ENCODE results near the gene CEACAM8.
"Not testable (repeated sequence)": the region's sequence is repeated elsewhere in the genome, so short reads cannot be mapped to it uniquely, and the experiment has no call there.

CEACAM8 gene

DNA sequence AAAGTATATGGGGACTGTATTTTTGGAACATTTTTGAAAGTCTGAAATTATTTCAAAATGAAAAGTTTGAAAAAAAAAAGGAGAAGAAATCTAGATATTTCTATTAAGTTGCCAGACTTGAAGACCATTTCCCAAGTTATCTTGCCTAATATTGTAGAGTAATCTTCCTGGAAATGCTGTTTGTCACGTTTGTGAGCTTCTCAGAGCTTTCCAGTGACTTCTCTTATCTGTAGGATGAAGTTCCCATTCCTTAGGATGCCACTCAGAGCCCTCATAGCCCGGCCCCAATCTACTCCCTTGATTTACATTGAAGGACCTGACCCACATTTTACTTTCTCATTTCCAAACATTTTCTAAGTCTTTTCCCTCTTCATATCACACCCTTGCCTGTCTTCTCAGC lies 23.6 kb downstream of the CEACAM8 start:
- no peak for DNase-seq

GRCh38 chr19:42569193-42569592 lies 25.5 kb downstream of the CEACAM8 start:
- no peak for DNase-seq

DNA sequence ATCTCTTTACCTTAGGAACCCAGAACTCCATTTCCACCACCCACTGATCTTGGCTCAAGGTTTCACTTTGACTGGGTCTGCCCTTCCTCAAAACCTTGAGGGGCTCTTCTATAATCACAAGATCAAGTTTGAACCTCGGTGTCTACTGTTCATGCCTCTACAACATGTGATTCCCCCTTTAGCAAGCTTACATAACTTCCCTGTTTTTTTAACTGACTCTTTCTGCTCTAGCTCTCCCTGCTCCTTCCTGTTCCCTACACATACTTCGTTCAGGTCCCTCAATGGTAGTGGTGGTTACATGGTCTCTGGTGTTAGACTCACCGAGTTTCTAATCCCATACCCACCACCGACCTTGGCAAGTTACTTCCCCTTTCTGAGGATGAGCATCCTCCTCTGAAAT lies 26.7 kb downstream of the CEACAM8 start:
- no peak for DNase-seq

- DNase-seq, result no peak
These were observed 27.2 kb downstream of the CEACAM8 start for GRCh38 chr19:42567567-42567966.

DNA sequence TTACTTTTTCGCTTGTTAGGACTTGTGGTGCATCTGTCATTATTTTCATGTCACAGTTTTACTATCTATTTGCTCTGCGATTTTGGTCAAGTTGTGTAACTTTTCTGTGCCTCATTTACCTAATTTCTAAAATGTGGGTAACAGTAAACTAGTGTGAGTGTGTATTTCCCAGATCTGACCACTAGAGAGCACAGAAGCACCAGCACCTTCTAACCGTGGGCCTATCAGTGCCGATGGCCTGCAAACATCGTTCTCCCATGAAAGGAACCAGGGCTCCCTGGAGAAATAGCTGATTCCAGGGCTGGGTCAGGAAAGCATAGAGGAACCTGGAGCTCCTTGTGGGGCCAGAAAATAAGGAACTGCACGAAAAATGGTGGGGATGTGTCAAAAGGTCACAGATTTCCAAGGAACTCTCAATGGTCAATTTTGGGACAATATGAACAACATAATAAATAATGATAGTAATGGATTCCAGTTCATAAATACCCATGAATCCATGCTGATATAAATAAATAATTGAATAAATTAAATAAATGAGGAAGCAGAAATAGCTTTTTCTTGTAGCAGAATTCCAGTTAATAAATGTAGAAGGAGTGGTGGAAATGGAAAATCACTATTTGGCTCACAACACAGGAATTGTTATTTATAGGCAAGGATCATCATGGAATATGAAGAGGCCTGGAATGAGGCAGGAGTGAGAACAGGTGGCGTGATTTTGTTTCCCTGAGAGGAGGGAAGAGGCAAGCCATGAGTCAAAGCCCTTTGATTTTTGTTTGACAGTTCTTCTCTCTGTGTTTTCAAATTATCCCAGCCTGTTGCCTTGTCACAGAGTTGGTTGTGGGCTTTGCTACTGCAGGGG lies 31.1 kb downstream of the CEACAM8 start:
- DNase-seq, result peak; percentile 54

GRCh38 chr19:42561512-42561911 lies 33.2 kb downstream of the CEACAM8 start:
- no peak for DNase-seq

DNA sequence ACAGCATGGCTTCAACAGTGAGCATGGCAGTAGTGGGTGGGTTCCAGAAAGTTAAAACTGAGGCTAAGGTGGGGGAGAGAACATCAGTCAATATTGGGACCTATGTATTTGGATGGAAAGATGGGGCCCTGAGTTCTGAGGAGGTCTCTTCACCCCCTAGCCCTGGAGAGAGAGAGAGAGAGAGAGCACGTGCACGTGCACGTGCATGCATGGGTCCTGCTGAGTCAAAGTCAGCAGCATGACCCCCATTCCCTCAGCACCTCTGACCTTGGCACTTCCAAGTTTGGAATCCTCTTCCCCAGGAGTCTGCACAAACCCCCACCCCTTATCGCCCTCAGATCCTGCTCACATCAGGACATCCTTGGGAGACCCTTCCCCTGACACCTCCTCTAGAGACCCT lies 34.0 kb downstream of the CEACAM8 start:
- no peak for DNase-seq

GRCh38 chr19:42558450-42559150 lies 36.1 kb downstream of the CEACAM8 start:
- DNase-seq, result no peak

GRCh38 chr19:42557386-42557871 lies 37.3 kb downstream of the CEACAM8 start:
- not testable (repeated sequence) for DNase-seq

DNA sequence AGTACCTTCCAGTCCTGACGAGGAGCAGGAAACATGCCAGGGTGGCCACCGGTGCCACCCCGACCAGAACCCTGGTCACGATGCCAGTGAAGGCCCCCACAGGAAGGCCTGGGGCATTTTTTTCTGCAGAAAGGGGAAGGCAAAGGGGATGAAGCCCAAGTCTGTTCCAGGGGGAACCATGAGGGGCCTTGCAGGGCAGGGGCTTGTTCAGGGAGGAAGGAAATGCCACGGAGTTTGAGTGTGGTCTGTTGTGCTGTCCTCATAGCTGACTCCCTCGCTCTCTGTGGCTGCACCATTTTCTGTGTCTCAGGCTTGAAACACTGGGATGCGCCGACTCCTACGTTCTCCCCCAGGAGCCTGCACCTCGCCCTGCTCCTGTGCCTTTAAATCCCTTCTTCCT lies 38.9 kb downstream of the CEACAM8 start:
- no peak for DNase-seq

DNA sequence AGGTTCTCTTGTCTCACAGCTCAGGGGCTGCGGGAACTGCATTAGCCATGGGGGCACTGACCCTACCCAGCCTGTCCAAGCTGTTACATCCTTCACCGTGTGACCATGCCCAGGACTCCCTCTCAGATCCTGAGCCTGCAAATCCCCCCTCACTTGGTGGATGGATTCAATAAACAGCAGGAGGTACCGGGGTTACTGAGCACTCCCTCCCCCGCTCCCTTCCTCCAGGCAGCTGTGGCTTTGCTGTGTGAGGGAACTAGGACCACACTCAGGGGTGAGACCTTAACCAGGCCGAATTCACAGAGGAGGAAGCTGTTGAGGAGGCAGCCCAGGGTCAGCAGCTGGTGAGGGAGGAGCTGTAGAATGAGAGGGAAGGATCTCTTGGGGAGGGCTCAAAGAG lies 39.4 kb downstream of the CEACAM8 start:
- DNase-seq, result no peak

- DNase-seq, result no peak
These were observed 40.6 kb downstream of the CEACAM8 start for GRCh38 chr19:42554046-42554575.

DNA sequence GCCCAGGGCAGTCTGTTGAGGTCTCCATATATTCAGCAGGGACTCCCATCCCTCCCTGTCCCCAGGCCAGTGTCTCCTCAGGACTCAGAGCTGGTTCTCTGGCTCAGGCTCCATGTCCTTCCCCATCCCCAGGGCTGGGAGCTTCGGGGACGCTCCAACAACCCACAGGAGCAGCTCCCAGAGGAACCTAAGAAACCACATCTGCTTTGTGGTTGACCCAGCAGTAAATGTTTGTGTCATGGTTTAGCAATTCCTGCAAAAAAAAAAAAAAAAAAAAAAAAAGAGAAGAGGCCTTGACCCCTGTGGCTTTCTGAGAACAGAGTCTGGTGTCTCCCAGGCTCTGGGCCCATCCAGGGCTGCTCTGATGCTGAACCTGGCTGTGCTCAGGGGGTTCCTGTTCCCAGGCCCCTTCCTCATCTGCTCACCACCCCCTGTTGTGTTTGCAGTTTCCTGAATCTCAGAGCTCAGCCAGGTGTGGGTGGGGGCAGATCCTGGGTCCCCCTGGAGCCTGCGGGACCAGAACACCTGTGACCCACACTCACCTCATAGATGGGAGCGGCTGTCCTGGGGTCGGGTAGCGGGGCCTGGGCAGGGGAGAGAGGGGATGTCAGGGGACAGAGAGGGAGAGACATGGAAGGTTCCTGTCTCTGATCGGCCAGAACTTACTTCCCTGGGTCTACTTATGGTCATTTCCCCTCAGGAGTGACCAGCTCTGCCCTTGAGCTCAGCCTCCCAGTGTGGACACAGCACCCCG lies 41.3 kb downstream of the CEACAM8 start:
- DNase-seq, result no peak

DNA sequence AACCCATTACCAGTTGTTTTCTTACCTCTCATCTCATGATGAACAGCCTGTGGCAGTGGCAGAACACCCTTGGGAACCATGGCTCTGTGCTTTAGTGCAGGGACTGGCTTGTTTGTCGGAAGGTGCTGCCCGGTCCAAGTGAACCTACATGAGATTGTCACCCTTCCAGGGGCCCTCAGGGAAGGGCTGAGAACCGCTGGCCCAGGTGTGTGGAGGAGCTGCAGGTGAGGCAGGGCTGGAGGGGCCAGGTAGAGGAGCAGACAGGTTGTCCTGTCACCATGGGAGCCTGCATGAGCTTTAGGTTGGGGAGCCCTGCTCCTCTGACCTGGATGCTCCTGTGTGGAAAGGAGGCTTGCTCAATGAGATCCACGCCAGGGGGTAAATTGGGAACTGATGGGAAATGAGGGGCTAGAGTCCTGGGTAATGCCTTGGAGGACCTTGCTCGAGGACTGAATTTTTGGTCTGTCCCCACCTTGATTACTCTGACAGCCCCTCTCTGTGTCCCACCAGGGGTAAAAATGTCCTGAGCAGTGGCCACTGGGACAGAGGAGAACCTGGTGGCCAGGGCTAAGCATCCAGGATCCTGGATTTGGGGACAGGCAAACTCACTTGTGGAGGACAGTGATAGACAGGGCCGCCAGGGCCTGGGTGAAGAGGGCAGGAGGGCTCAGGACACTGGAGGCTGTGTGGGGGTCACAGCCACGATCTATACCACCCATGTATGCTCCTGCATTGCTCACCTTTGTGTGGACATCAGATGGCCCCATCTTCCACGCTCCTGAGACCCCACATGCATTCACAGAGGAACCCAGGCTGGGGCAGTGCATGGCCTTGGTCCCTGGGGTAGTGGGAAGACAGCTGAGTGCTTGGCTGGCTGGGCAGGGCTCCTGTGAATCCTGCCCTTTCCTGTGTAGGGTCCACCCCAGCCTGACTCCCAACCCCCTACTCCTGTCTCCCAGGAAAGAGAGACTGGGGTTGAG lies 42.3 kb downstream of the CEACAM8 start:
- no peak for DNase-seq

DNA sequence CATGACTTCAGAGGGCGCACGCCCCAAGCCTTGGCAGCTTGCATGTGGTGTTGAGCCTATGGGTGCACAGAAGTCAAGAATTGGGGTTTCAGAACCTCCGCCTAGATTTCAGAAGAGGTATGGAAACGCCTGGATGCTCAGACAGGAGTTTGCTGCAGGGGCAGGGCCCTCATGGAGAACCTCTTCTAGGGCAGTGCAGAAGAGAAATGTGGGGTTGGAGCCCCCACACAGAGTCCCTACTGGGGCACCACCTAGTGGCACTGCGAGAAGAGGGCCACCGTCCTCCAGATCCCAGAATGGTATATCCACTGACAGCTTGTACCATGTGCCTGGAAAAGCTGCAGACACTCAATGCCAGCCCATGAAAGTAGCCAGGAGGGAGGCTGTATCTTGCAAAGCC lies 44.2 kb downstream of the CEACAM8 start:
- DNase-seq, result not testable (repeated sequence)

DNA sequence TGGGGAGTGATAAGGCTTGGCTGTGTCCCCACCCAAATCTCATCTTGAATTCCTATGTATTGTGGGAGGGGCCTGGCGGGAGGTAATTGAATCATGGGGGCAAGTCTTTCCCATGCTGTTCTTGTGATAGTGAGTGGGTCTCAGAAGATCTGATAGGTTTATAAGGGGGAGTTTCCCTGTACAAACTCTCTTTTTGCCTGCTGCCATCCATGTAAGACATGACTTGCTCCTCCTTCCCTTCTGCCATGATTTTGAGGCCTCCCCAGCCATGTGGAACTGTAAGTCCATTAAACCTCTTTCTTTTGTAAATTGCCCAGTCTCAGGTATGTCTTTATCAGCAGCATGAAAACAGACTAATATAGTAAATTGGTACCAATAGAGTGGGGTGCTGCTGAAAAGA lies 45.7 kb downstream of the CEACAM8 start:
- not testable (repeated sequence) for DNase-seq

- DNase-seq, result no peak
These were observed 46.2 kb downstream of the CEACAM8 start for GRCh38 chr19:42548552-42548951.

- no peak for DNase-seq
These were observed 46.8 kb downstream of the CEACAM8 start for GRCh38 chr19:42547929-42548328.

DNA sequence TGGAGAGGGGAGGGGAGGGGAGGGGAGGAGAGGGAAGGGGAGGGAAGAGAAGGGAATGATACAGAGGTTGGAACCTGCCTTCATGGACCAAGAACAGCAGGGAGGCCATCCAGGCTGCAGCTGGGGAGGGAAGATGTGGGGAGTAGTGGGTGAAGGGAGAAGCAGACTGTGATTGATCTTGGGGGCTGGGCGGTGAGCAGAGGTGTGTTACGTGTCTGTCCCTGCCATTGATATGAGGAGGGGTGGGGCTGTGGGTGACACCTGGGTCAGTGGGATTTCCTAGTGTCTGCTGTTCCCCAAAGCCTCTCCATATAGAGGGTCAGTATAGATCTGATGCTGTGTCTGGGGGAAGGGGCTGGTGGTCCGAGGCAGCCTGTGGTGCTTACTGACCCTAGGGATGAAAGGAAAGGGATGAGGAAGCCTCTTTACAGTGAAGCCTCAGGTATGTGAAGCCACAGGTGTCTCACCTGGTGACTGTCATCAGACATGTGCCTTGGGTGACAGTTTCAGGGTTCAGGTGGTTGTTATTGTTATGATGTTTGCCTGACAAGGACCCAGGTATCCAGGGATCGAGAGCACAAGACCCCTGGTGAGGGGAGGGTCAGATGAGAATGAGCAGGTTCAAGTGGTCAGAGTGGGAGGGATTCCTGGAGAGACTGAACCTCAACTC lies 47.8 kb downstream of the CEACAM8 start:
- no peak for DNase-seq

DNA sequence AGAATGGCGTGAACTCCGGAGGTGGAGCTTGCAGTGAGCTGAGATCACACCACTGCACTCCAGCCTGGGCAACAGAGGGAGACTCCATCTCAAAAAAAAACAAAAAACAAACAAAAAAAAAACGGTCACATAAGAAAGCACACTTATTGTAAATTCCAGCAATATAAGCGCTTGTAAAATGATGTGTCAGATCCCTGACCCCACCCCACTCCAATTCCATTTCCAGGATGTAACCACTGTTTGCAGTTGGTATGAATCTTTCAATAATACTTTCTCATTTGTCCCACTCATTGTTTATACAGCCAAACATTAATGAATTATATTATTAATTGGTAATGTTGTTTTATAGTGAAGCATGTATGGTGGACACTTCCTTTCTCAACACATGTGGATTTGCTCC lies 50.6 kb downstream of the CEACAM8 start:
- DNase-seq, result no peak

DNA sequence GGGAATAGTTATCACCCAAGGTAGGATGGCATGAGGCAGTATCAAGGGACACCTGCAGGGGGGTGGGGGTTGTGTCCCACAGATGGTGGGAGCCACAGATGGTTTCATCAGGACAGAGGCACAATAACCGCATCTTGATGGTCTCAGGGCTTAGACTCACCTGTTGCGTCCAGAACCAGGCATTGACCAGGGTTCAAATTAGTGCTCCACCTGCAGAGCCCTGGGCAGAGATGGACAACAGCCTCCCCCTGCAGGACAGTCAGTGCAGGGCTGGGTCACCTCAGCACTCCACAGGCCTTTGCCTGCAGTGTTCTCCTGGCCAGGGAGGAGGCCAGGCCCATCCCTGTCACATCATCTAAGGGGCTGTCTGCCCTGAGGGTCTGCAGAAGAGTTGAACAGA lies 51.9 kb downstream of the CEACAM8 start:
- no peak for DNase-seq
